Measurements from ENCODE around the gene RP2. TPM values are rescaled to one million over a fixed set of nuclear protein-coding genes. Genes with fewer than 3 reads are reported as not detected.

The RP2 gene
- total and polyA plus RNA-seq, 2 of the 8 experiments (the other 6 are each of a cell fraction or from before 2014, with no cell fraction given) = 2.2 to 6.9 TPM

DNA sequence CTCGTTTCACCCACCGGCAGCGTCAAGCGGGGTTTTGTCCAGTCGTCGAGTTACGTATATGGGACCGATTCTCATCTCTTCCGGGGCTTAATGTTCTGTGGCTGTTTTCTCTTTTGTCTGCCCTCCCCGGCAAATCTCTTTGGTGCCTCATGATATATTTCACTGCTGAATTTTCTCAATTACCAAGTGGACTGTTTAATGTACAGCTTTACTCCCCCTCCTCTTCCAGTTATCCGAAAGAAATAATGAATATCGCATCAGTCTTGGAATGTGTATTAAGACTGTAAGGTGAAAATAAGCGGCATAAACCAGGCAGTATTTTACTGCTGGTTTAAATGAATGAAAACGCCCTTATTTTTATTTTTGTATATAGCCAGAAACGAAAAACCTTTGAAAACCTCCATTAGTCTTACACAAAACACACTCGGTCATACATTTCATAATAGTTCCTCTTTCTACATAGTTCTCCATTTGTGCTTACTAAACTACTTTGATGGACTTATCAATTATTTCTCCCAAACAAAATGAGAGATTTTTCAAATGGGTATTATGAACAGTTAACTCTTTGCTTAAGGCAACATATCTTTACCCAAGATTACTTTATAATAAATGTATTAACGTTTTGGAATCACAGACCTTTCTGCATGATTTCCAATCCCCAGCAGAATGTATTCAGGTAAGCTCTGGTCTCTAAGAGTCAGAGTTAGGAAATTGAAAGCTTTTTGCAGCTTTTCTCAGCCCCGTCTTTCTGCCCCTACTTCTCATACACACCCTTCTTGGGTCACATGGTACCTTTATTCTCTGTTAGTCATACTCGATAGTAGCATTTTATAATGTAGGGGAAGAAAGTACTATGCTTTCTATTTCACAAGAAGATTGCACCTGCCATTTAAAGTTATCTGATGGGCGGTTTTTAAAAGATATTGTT, 979 bp downstream of the RP2 start:
- TF ChIP-seq KDM1A (IDR thresholded peaks at IDR 0.05; ENCODE audit: borderline replicate concordance, low read length) (no peak), NANOG (IDR thresholded peaks at IDR 0.05; ENCODE audit: insufficient read depth, low read depth, low read length, poor library complexity, severe bottlenecking) (no peak)
- H3K36me3 ChIP-seq (ENCODE audit: control insufficient read depth in 2 of 4, insufficient read depth in 4 of 4, low read length in 3 of 4) = no peaks in the 10 kb centered on the region
- ChIA-PET POLR2A (ENCODE audit: partially characterized antibody) (no interaction called here), CTCF (ENCODE audit: partially characterized antibody) (interaction anchor here (0.9 kb wide), 2 partner anchors 41 to 78 kb away, joined by 3 read pairs; no protein-coding TSS in a partner anchor)
- no peaks in the 10 kb centered on the region for H3K9me3 ChIP-seq (ENCODE audit: insufficient read depth in 2 of 2, low read depth in 1 of 2, low read length in 1 of 2)
- FAIRE-seq = no peak
- H2BK5ac ChIP-seq (ENCODE audit: low read depth, low read length) = no peak overlapping the region
- H3K79me1 ChIP-seq (ENCODE audit: low read depth, low read length) = no peaks in the 10 kb centered on the region
- H3K4me2 ChIP-seq (ENCODE audit: insufficient read depth in 1 of 2, low read depth in 2 of 2, low read length in 2 of 2) = peak overlapping the region; percentile 71 to 72
- H3K4ac ChIP-seq (replicated peaks; ENCODE audit: insufficient read length, low read depth, low read length) = no peak overlapping the region
- 15% methylated on average over 15 of the region's 20 CpGs; no CpG with 5 or more reads in 1 of the 2 experiments for WGBS, 2 experiments (ENCODE audit: extremely low coverage in 1 of 2, insufficient coverage in 1 of 2, insufficient read length in 1 of 2, insufficient replicate concordance in 2 of 2, low coverage in 1 of 2, low lambda C conversion rate in 2 of 2, missing lambda C conversion rate in 1 of 2)
- no peak overlapping the region for H4K8ac ChIP-seq (ENCODE audit: extremely low read depth, insufficient read depth, low read length)
- H2BK15ac ChIP-seq (ENCODE audit: low read length) = no peak overlapping the region
- no peaks in the 10 kb centered on the region for H3K4me1 ChIP-seq (replicated peaks in 1 of 4; ENCODE audit: control insufficient read depth in 3 of 4, insufficient read depth in 4 of 4, low read length in 3 of 4)
- no peak overlapping the region for H3K56ac ChIP-seq (replicated peaks; ENCODE audit: insufficient read length, low read depth, low read length)
- no peak overlapping the region for H2AFZ ChIP-seq (ENCODE audit: low read length)
- no peak overlapping the region for H2AK5ac ChIP-seq (ENCODE audit: low read depth, low read length)
- H3K27ac ChIP-seq (ENCODE audit: low read depth, low read length) = no peak overlapping the region
- H3K4me3 ChIP-seq (ENCODE audit: extremely low read depth in 1 of 4, insufficient read depth in 2 of 4, low read depth in 3 of 4, low read length in 4 of 4) = peak overlapping the region; percentile 77 to 94 (median 88)
- H3K18ac ChIP-seq (ENCODE audit: extremely low read depth, low read length) = no peak overlapping the region
- H3K27me3 ChIP-seq (replicated peaks in 1 of 4; ENCODE audit: control insufficient read depth in 3 of 4, extremely low read depth in 1 of 4, insufficient read depth in 3 of 4, low read length in 3 of 4) = no peaks in the 10 kb centered on the region
- H2BK12ac ChIP-seq (ENCODE audit: low read depth, low read length) = no peak overlapping the region
- no peak for DNase-seq (ENCODE audit: low read depth in 1 of 2, low spot score in 2 of 2)
- peaks cover 0 to 21% of the 10 kb centered on the region in 2 experiments; a peak in 2 of 4 replicates for H3K79me2 ChIP-seq (ENCODE audit: control insufficient read depth in 1 of 2, insufficient read depth in 2 of 2, low read length in 2 of 2)
- no peak overlapping the region for H4K91ac ChIP-seq (replicated peaks; ENCODE audit: insufficient read length, low read length)
- no peaks in the 10 kb centered on the region; the same call in 1 of the 2 replicates for H3K23me2 ChIP-seq (ENCODE audit: low read depth, low read length)
- H3K14ac ChIP-seq (ENCODE audit: insufficient read length) = no peak overlapping the region
- H2BK20ac ChIP-seq (ENCODE audit: low read length) = no peak overlapping the region
- no peaks in the 10 kb centered on the region for H4K20me1 ChIP-seq (replicated peaks in 1 of 2; ENCODE audit: control insufficient read depth in 1 of 2, insufficient read depth in 2 of 2, low read length in 2 of 2)
- no peak overlapping the region for H2BK120ac ChIP-seq (replicated peaks; ENCODE audit: low read depth, low read length)
- H3K9ac ChIP-seq (replicated peaks in 1 of 4; ENCODE audit: extremely low read depth in 1 of 4, low read depth in 3 of 4, low read length in 3 of 4) = peak overlapping the region; percentile 13 to 79 (median 54)
- H3K23ac ChIP-seq (ENCODE audit: insufficient read length) = no peak overlapping the region
- H4K5ac ChIP-seq (ENCODE audit: insufficient read length, low read depth, low read length) = no peak overlapping the region
